Posterior vena cava (tissue), 2 donors: ENCODE results near the gene TLR10. TPM values are rescaled to one million over a fixed set of nuclear protein-coding genes. Genes with fewer than 3 reads are reported as not detected.

Source experiments
- DNase-seq: peaks from one replicate; pipeline ENCODE4 v3.0.0-alpha.2; 2020; ENCODE audit warnings: low spot score
- intact Hi-C, 2 donors: fragments of 100-400 bp; cut with DNase I; formaldehyde crosslinking; loops; one replicate each; pipeline versions ENCODE4 v1.14.1 to v1.14.2; 2022 to 2023
- total RNA-seq, 2 donors: library from RNA; stranded (reverse); fragmentation: NEBNext Ultra II Directional; extraction: Animal tissue kit (Norgen Biotek cat#: 25700); gene quantifications; one replicate each; pipeline ENCODE4 v1.2.1, GENCODE V29; 2021
- donor health status: DM: yes; HTN: yes; CAD: no.
- donor health status: DM: yes; HTN: yes; CAD: no.

The TLR10 gene
- total RNA-seq, 2 donors from 2014 or later: 0.38 TPM; not detected in 1

- intact Hi-C loops: no loop called here
- DNase-seq: no peak
Observed at GRCh38 chr4:38743866-38744265, 38.9 kb downstream of the TLR10 start.

- intact Hi-C loops: no loop called here
- no peak for DNase-seq
Observed at GRCh38 chr4:38740303-38740702, 42.5 kb downstream of the TLR10 start.

GRCh38 chr4:38738940-38739803 is 43.6 kb downstream of the TLR10 start:
- no peak for DNase-seq
- intact Hi-C loops: no loop called here

- intact Hi-C loops: no loop called here
- DNase-seq: no peak
Observed at GRCh38 chr4:38735870-38736269, 46.9 kb downstream of the TLR10 start.

GRCh38 chr4:38734911-38735310 is 47.9 kb downstream of the TLR10 start:
- no peak for DNase-seq
- intact Hi-C loops: loop anchor here (5.0 kb wide), 3 partner anchors 558 to 668 kb away; no protein-coding TSS in a partner anchor

GRCh38 chr4:38734446-38734845 is 48.3 kb downstream of the TLR10 start:
- intact Hi-C loops: loop anchor here (5.0 kb wide), 3 partner anchors 557 to 667 kb away; no protein-coding TSS in a partner anchor
- no peak for DNase-seq

GRCh38 chr4:38733663-38734062 is 49.1 kb downstream of the TLR10 start:
- intact Hi-C loops: loop anchor here (5.0 kb wide), 3 partner anchors 556 to 666 kb away; no protein-coding TSS in a partner anchor
- no peak for DNase-seq

- peak; percentile 95 for DNase-seq
- intact Hi-C loops: loop anchor here (2.0 to 5.0 kb wide), 4 partner anchors 552 to 664 kb away; no protein-coding TSS in a partner anchor
Observed at GRCh38 chr4:38730830-38731646, 51.8 kb downstream of the TLR10 start.

- DNase-seq: no peak
- intact Hi-C loops: loop anchor here (2.0 to 5.0 kb wide), 4 partner anchors 552 to 663 kb away; no protein-coding TSS in a partner anchor
Observed at GRCh38 chr4:38730493-38730829, 52.3 kb downstream of the TLR10 start.

GRCh38 chr4:38728631-38729141 is 54.1 kb downstream of the TLR10 start:
- intact Hi-C loops: no loop called here
- no peak for DNase-seq

GRCh38 chr4:38724475-38724808 is 58.3 kb downstream of the TLR10 start:
- DNase-seq: no peak
- intact Hi-C loops: no loop called here

- intact Hi-C loops: no loop called here
Observed at GRCh38 chr4:38723726-38724474, 58.9 kb downstream of the TLR10 start.

GRCh38 chr4:38723114-38723513 is 59.7 kb downstream of the TLR10 start:
- intact Hi-C loops: no loop called here
- no peak for DNase-seq

More at GRCh38 chr4:38723726-38724474, 58.9 kb downstream of the TLR10 start:
- DNase-seq: no peak

Other genes with a start within 250 kb of the TLR10 start
- gene KLF3, start 118.8 kb downstream of the TLR10 start, total RNA-seq: 10 to 100 TPM; 50.7 to 53.9 TPM
- 10 to 100 TPM; 11.1 to 15.8 TPM for gene TLR1, start 21.8 kb upstream of the TLR10 start, total RNA-seq
- 1 to 10 TPM; 4.9 to 6.0 TPM for gene TLR6, start 73.8 kb upstream of the TLR10 start, total RNA-seq
- 100 to 1,000 TPM in 1 of 2 donors, 10 to 100 TPM in 1; 90.2 to 111 TPM for gene FAM114A1, start 84.8 kb upstream of the TLR10 start, total RNA-seq
- under 1 TPM; 0.29 to 0.65 TPM for gene TMEM156, start 249.4 kb upstream of the TLR10 start, total RNA-seq